WTC11 (cell line): ENCODE data around the gene TEX101.

ENCODE experiments used
- ATF2 ChIP-seq: sonication (generic); formaldehyde crosslinking; IDR thresholded peaks from 2 replicates; pipeline ENCODE4 v1.8.1; 2022; ENCODE audit warnings: low read depth, missing genetic modification reagents, borderline replicate concordance
- CREM ChIP-seq: sonication (generic); formaldehyde crosslinking; IDR thresholded peaks from 2 replicates; pipeline ENCODE4 v1.8.1; 2022; ENCODE audit warnings: mild to moderate bottlenecking, missing genetic modification reagents, moderate library complexity
- CTCF ChIP-seq: fragments of 200-600 bp; IDR thresholded peaks from 2 replicates; pipeline ENCODE4 v1.8.0; 2022; ENCODE audit warnings: antibody characterized with exemption
- EMX1 ChIP-seq: fragments of 250-450 bp; sonication (Bioruptor Pico); IDR thresholded peaks from 2 replicates; pipeline ENCODE4 v1.8.0; 2021; ENCODE audit warnings: mild to moderate bottlenecking
- MAX ChIP-seq: sonication (generic); formaldehyde crosslinking; IDR thresholded peaks from 2 replicates; pipeline ENCODE4 v1.8.0; 2022; ENCODE audit warnings: mild to moderate bottlenecking, missing genetic modification reagents
- NFE2L1 ChIP-seq: sonication (generic); formaldehyde crosslinking; IDR thresholded peaks from 2 replicates; pipeline ENCODE4 v1.8.1; 2023; ENCODE audit warnings: missing genetic modification reagents
- NR2C2 ChIP-seq: sonication (generic); formaldehyde crosslinking; IDR thresholded peaks from 2 replicates; pipeline ENCODE4 v1.8.0; 2022; ENCODE audit warnings: mild to moderate bottlenecking, missing genetic modification reagents
- NR3C1 ChIP-seq: sonication (generic); formaldehyde crosslinking; conservative IDR thresholded peaks from 2 replicates; pipeline ENCODE4 v1.8.1; 2023; ENCODE audit warnings: low read depth, mild to moderate bottlenecking, missing genetic modification reagents
- SMAD3 ChIP-seq: sonication (generic); formaldehyde crosslinking; IDR thresholded peaks from 2 replicates; pipeline ENCODE4 v1.8.0; 2022; ENCODE audit warnings: missing genetic modification reagents, mild to moderate bottlenecking, borderline replicate concordance
- ZBTB43 ChIP-seq: sonication (generic); formaldehyde crosslinking; IDR thresholded peaks from 2 replicates; pipeline ENCODE4 v1.8.1; 2023; ENCODE audit warnings: mild to moderate bottlenecking, missing genetic modification reagents
- ZNF281 ChIP-seq: sonication (generic); formaldehyde crosslinking; IDR thresholded peaks from 2 replicates; pipeline ENCODE4 v1.8.0; 2023; ENCODE audit warnings: mild to moderate bottlenecking, missing genetic modification reagents
- ZNF512 ChIP-seq: sonication (generic); formaldehyde crosslinking; IDR thresholded peaks from 2 replicates; pipeline ENCODE4 v1.8.1; 2022; ENCODE audit warnings: missing genetic modification reagents, borderline replicate concordance
- ZSCAN18 ChIP-seq: fragments of 250-450 bp; sonication (Bioruptor Pico); IDR thresholded peaks from 2 replicates; pipeline ENCODE4 v2.1.2; 2022; ENCODE audit warnings: mild to moderate bottlenecking, moderate library complexity

- no peak for TF ChIP-seq CTCF
- no peak for TF ChIP-seq ZBTB43
- no peak for TF ChIP-seq CREM
- no peak for TF ChIP-seq NFE2L1
- no peak for TF ChIP-seq NR3C1 (CRISPR knock-in tag)
- no peak for TF ChIP-seq ZNF512 (CRISPR knock-in tag)
- TF ChIP-seq MAX (CRISPR knock-in tag), result no peak
- no peak for TF ChIP-seq SMAD3 (CRISPR knock-in tag)
- TF ChIP-seq ZSCAN18 (CRISPR knock-in tag), result no peak
- no peak for TF ChIP-seq ZNF281 (CRISPR knock-in tag)
- no peak for TF ChIP-seq NR2C2 (CRISPR knock-in tag)
- TF ChIP-seq EMX1 (CRISPR knock-in tag), result no peak
- no peak for TF ChIP-seq ATF2 (CRISPR knock-in tag)
Observed at GRCh38 chr19:43457809-43458208, 43.1 kb downstream of the TEX101 start.
